Right forelimb (tissue), 1 donor: ENCODE measurements around the gene SPNS2.
"Not testable (repeated sequence)": the region's sequence is repeated elsewhere in the genome, so short reads cannot be mapped to it uniquely, and the experiment has no call there.

ENCODE experiments used
- DNase-seq: peaks from one replicate; pipeline ENCODE4 v3.0.0-alpha.2; 2018

The SPNS2 gene

GRCh38 chr17:4576729-4577322, 78.1 kb downstream of the SPNS2 start:
- no peak for DNase-seq

- no peak for DNase-seq
Observed at GRCh38 chr17:4577386-4577993, 78.8 kb downstream of the SPNS2 start.

- not testable (repeated sequence) for DNase-seq
Observed at GRCh38 chr17:4578349-4578748, 79.7 kb downstream of the SPNS2 start.

GRCh38 chr17:4579678-4580077, 81.0 kb downstream of the SPNS2 start:
- no peak for DNase-seq

- no peak for DNase-seq
Observed at GRCh38 chr17:4580291-4580690, 81.6 kb downstream of the SPNS2 start.

- no peak for DNase-seq
Observed at GRCh38 chr17:4582101-4582501, 83.4 kb downstream of the SPNS2 start.

GRCh38 chr17:4582691-4583090, 84.0 kb downstream of the SPNS2 start:
- no peak for DNase-seq

GRCh38 chr17:4583206-4583605, 84.5 kb downstream of the SPNS2 start:
- DNase-seq = no peak

- DNase-seq = no peak
Observed at GRCh38 chr17:4583782-4584100, 85.1 kb downstream of the SPNS2 start.

- peak; percentile 64 for DNase-seq
Observed at GRCh38 chr17:4584101-4584916, 85.6 kb downstream of the SPNS2 start, which contains the start of gene SMTNL2. TSS of gene SMTNL2 (plus strand) at chr17:4584529. CDS start at chr17:4584606, 77 bp downstream.

GRCh38 chr17:4584917-4585637, 86.4 kb downstream of the SPNS2 start:
- no peak for DNase-seq

- DNase-seq = no peak
Observed at GRCh38 chr17:4585638-4585994, 86.9 kb downstream of the SPNS2 start.

- DNase-seq = no peak
Observed at GRCh38 chr17:4586043-4586442, 87.4 kb downstream of the SPNS2 start.

- DNase-seq = no peak
Observed at GRCh38 chr17:4587195-4587594, 88.5 kb downstream of the SPNS2 start.

- no peak for DNase-seq
Observed at GRCh38 chr17:4587803-4588202, 89.1 kb downstream of the SPNS2 start.

GRCh38 chr17:4588391-4588790, 89.7 kb downstream of the SPNS2 start:
- no peak for DNase-seq
